ENCODE data around the gene FLT3LG.

DNA sequence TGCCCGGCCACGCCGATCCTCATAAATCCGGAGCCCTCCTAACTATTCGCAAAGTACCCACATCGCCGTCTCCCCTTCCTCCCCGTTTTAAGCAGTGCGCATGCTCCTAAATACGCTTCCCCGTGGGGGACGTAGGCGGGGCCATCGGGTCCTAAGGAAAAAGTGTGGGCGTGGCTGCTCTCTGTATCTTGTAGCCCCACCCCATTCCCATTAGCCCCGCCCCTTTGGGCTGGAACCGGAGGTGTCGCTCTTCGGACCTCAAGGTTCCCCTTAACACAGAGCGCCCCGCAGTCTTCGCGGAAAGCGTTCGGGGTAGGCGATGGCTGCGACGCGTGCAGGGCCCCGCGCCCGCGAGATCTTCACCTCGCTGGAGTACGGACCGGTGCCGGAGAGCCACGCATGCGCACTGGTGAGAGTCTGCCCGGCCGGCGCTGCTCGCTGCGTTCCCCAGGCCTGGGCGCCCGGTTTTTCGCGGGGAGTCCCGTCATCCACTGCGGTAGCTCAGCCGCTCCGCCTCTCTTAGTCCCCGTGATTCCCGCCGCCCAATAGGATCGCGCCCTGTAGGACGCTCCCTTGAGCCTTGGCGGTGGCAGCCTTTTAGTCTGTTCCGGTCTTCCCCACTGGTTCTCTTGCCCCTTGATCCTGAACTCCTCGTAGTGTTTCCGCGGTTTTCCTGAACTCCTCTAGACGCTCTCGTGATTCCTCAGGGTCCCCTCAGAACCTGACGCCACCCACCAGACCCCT lies 20.8 kb upstream of the FLT3LG start, which contains the start of gene ALDH16A1:
- TF ChIP-seq POLR2A (conservative IDR thresholded peaks at IDR 0.05) (peak; percentile 99), FOXA1 (IDR thresholded peaks at IDR 0.05; ENCODE audit: borderline replicate concordance) (no peak), ZBTB17 (CRISPR knock-in tag; IDR thresholded peaks at IDR 0.05) (peak; percentile 33; the same call in 1 of the 2 replicates), RCOR1 (IDR thresholded peaks at IDR 0.05; ENCODE audit: borderline replicate concordance in 1 of 2, low read depth in 2 of 2, low read length in 2 of 2) (no peak), CREB1 (IDR thresholded peaks at IDR 0.05) (peak; percentile 72), CREB1 (CRISPR knock-in tag; IDR thresholded peaks at IDR 0.05) (peak; percentile 73), PCBP1 (IDR thresholded peaks at IDR 0.05; ENCODE audit: low read depth, low read length, poor library complexity, severe bottlenecking) (no peak)
- TF ChIP-seq, protein P1, sequence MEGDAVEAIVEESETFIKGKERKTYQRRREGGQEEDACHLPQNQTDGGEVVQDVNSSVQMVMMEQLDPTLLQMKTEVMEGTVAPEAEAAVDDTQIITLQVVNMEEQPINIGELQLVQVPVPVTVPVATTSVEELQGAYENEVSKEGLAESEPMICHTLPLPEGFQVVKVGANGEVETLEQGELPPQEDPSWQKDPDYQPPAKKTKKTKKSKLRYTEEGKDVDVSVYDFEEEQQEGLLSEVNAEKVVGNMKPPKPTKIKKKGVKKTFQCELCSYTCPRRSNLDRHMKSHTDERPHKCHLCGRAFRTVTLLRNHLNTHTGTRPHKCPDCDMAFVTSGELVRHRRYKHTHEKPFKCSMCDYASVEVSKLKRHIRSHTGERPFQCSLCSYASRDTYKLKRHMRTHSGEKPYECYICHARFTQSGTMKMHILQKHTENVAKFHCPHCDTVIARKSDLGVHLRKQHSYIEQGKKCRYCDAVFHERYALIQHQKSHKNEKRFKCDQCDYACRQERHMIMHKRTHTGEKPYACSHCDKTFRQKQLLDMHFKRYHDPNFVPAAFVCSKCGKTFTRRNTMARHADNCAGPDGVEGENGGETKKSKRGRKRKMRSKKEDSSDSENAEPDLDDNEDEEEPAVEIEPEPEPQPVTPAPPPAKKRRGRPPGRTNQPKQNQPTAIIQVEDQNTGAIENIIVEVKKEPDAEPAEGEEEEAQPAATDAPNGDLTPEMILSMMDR (IDR thresholded peaks at IDR 0.05 in 2 of 3, conservative IDR thresholded peaks at IDR 0.05 in 1 of 3; ENCODE audit: insufficient read depth in 2 of 3, low read depth in 1 of 3, low read length in 3 of 3), result 0 out of 6 replicates have a peak, but pooled peaks of 1 of the 3 experiments have one; percentile 15
